ENCODE results near the gene AKAP13. TPM values are rescaled to one million over a fixed set of nuclear protein-coding genes. Genes with fewer than 3 reads are reported as not detected.
A peak's percentile ranks its signal among the peaks of the same experiment; 100 is the strongest.

AKAP13 gene
- total and polyA plus RNA-seq, 2 donors (not counting 1 experiment from before 2014, with no cell fraction given): 73.8 to 358 TPM

GRCh38 chr15:85708402-85708941 lies 328.1 kb downstream of the AKAP13 start:
- Histone ChIP-seq H3K4me1 (ENCODE audit: control insufficient read depth in 2 of 2, insufficient read depth in 2 of 2, low read length in 2 of 2) (peaks cover 44 to 49% of the 10 kb centered on the region in 2 donors), H3K27ac (ENCODE audit: low read length in 2 of 2) (peak overlapping the region; percentile 96 to 99), H3K4me2 (replicated peaks; ENCODE audit: low read depth, low read length, poor library complexity, severe bottlenecking) (peak overlapping the region; percentile 82), H3K79me2 (ENCODE audit: control insufficient read depth, insufficient read depth, low read length) (peaks cover 92% of the 10 kb centered on the region), H3K9ac (ENCODE audit: low read length) (peak overlapping the region; percentile 75), H3K9me3 (ENCODE audit: control extremely low read depth in 1 of 3, control insufficient read depth in 2 of 3, insufficient read depth in 1 of 3, low read length in 2 of 3) (no peaks in the 10 kb centered on the region), H3K4me3 (ENCODE audit: control extremely low read depth in 1 of 5, extremely low read depth in 1 of 5, insufficient read depth in 1 of 5, low read depth in 2 of 5, low read length in 4 of 5) (no peak overlapping the region), H3K36me3 (replicated peaks in 1 of 2; ENCODE audit: control extremely low read depth in 1 of 2, control insufficient read depth in 1 of 2, extremely low read depth in 1 of 2, insufficient read depth in 2 of 2, low read length in 1 of 2) (peaks cover 4 to 58% of the 10 kb centered on the region in 2 experiments), H3K27me3 (replicated peaks in 1 of 4; ENCODE audit: control extremely low read depth in 1 of 4, control insufficient read depth in 3 of 4, insufficient read depth in 4 of 4, low read length in 3 of 4) (no peaks in the 10 kb centered on the region), H2AFZ (ENCODE audit: insufficient read depth, low read depth, low read length, poor library complexity, severe bottlenecking) (no peak overlapping the region), H4K20me1 (ENCODE audit: control insufficient read depth, insufficient read depth, low read length, poor library complexity, severe bottlenecking) (peaks cover 10% of the 10 kb centered on the region)
- ChIA-PET CTCF (interaction anchor here (0.9 to 1.0 kb wide), 3 partner anchors 9 to 21 kb away, joined by 3 to 4 read pairs (median 3); no protein-coding TSS in a partner anchor), POLR2A (no interaction called here)
- Mint-ChIP-seq H3K27ac (peak overlapping the region; percentile 84), H3K4me3 (peak overlapping the region; percentile 82), H3K9me3 (ENCODE audit: insufficient read depth) (no peaks in the 10 kb centered on the region), H3K27me3 (no peaks in the 10 kb centered on the region), H3K4me1 (peaks cover 67% of the 10 kb centered on the region)
- 80% methylated on average over 6 of the region's 6 CpGs for WGBS (ENCODE audit: insufficient coverage)
- DNase-seq (no peak), ATAC-seq (ENCODE audit: low read depth) (no peak)
- TF ChIP-seq CTCF (IDR thresholded peaks at IDR 0.05): no peak
- TF ChIP-seq EZH2 (IDR thresholded peaks at IDR 0.05; ENCODE audit: borderline replicate concordance, insufficient read depth, low read depth, low read length, poor library complexity, severe bottlenecking): no peak
- intact Hi-C loops (cut with micrococcal nuclease): loop anchor here (5.0 to 10.0 kb wide), 4 partner anchors 126 to 726 kb away; partner anchors contain the start of gene PDE8A

GRCh38 chr15:85709250-85709649 lies 328.8 kb downstream of the AKAP13 start:
- H3K27me3 Mint-ChIP-seq: no peaks in the 10 kb centered on the region
- Histone ChIP-seq H3K36me3 (replicated peaks in 1 of 2; ENCODE audit: control extremely low read depth in 1 of 2, control insufficient read depth in 1 of 2, extremely low read depth in 1 of 2, insufficient read depth in 2 of 2, low read length in 1 of 2) (peaks cover 4 to 65% of the 10 kb centered on the region in 2 experiments), H3K4me2 (replicated peaks; ENCODE audit: low read depth, low read length, poor library complexity, severe bottlenecking) (no peak overlapping the region), H3K4me3 (ENCODE audit: control extremely low read depth in 1 of 5, extremely low read depth in 1 of 5, insufficient read depth in 1 of 5, low read depth in 2 of 5, low read length in 4 of 5) (no peak overlapping the region), H3K79me2 (ENCODE audit: control insufficient read depth, insufficient read depth, low read length) (peaks cover 93% of the 10 kb centered on the region), H3K9ac (ENCODE audit: low read length) (no peak overlapping the region), H3K4me1 (ENCODE audit: control insufficient read depth in 2 of 2, insufficient read depth in 2 of 2, low read length in 2 of 2) (peaks cover 38 to 43% of the 10 kb centered on the region in 2 donors), H3K27ac (ENCODE audit: low read length in 2 of 2) (no peak overlapping the region), H3K27me3 (replicated peaks in 1 of 4; ENCODE audit: control extremely low read depth in 1 of 4, control insufficient read depth in 3 of 4, insufficient read depth in 4 of 4, low read length in 3 of 4) (no peaks in the 10 kb centered on the region), H4K20me1 (ENCODE audit: control insufficient read depth, insufficient read depth, low read length, poor library complexity, severe bottlenecking) (peaks cover 18% of the 10 kb centered on the region), H2AFZ (ENCODE audit: insufficient read depth, low read depth, low read length, poor library complexity, severe bottlenecking) (no peak overlapping the region), H3K9me3 (ENCODE audit: control extremely low read depth in 1 of 3, control insufficient read depth in 2 of 3, insufficient read depth in 1 of 3, low read length in 2 of 3) (no peaks in the 10 kb centered on the region)
- H3K4me3 Mint-ChIP-seq: no peak overlapping the region
- DNase-seq: no peak
- ChIA-PET CTCF (interaction anchor here (0.9 to 1.0 kb wide), 3 partner anchors 9 to 20 kb away, joined by 3 to 4 read pairs (median 3); no protein-coding TSS in a partner anchor), POLR2A (no interaction called here)
- peaks cover 62% of the 10 kb centered on the region for H3K4me1 Mint-ChIP-seq
- H3K9me3 Mint-ChIP-seq (ENCODE audit: insufficient read depth): no peaks in the 10 kb centered on the region
- TF ChIP-seq CTCF (IDR thresholded peaks at IDR 0.05): no peak
- no peak for TF ChIP-seq EZH2 (IDR thresholded peaks at IDR 0.05; ENCODE audit: borderline replicate concordance, insufficient read depth, low read depth, low read length, poor library complexity, severe bottlenecking)
- no CpG with 5 or more reads among the region's 2 CpGs for WGBS (ENCODE audit: insufficient coverage)
- no peak overlapping the region for H3K27ac Mint-ChIP-seq
- no peak for ATAC-seq (ENCODE audit: low read depth)
- intact Hi-C loops (cut with micrococcal nuclease): loop anchor here (5.0 to 10.0 kb wide), 4 partner anchors 127 to 727 kb away; partner anchors contain the start of gene PDE8A

Measured in B cell (primary cell).